Measurements from ENCODE around the gene SPATA16. TPM values are rescaled to one million over a fixed set of nuclear protein-coding genes. Genes with fewer than 3 reads are reported as not detected.

SPATA16 gene
- polyA plus RNA-seq, 1 donor from 2014 or later: not detected

GRCh38 chr3:172876297-172876696 lies 264.7 kb downstream of the SPATA16 start:
- TF ChIP-seq SMC3 (conservative IDR thresholded peaks at IDR 0.05; ENCODE audit: poor library complexity) (no peak), REST (IDR thresholded peaks at IDR 0.05; ENCODE audit: borderline replicate concordance) (no peak), EZH2 (IDR thresholded peaks at IDR 0.05; ENCODE audit: borderline replicate concordance, insufficient read depth, low read length, poor library complexity, severe bottlenecking) (no peak), CTCF (IDR thresholded peaks at IDR 0.05; ENCODE audit: poor library complexity, severe bottlenecking) (no peak), RAD21 (conservative IDR thresholded peaks at IDR 0.05) (no peak), EP300 (conservative IDR thresholded peaks at IDR 0.05; ENCODE audit: poor library complexity, severe bottlenecking) (no peak), MXI1 (conservative IDR thresholded peaks at IDR 0.05; ENCODE audit: poor library complexity, severe bottlenecking) (no peak), POLR2AphosphoS5 (IDR thresholded peaks at IDR 0.05) (no peak), TAF1 (IDR thresholded peaks at IDR 0.05; ENCODE audit: low read depth) (no peak)
- no peak overlapping the region for H2AFZ ChIP-seq (ENCODE audit: low read depth, low read length)
- H3K36me3 ChIP-seq (ENCODE audit: insufficient read depth, low read length): no peaks in the 10 kb centered on the region
- no peaks in the 10 kb centered on the region for H3K27me3 ChIP-seq (ENCODE audit: insufficient read depth, low read depth, low read length)
- no peak overlapping the region for H3K4me3 ChIP-seq (ENCODE audit: low read length)
- H3K9me3 ChIP-seq (ENCODE audit: low read length): no peaks in the 10 kb centered on the region
- no peaks in the 10 kb centered on the region for H4K20me1 ChIP-seq (ENCODE audit: insufficient read depth)
- H3K9me2 ChIP-seq (ENCODE audit: insufficient read depth, low read length): no peaks in the 10 kb centered on the region
- H3K27ac ChIP-seq (ENCODE audit: low read length): no peak overlapping the region
- no peaks in the 10 kb centered on the region for H3F3A ChIP-seq (ENCODE audit: insufficient read depth, low read length, poor library complexity, severe bottlenecking)
- no peak overlapping the region for H3K9ac ChIP-seq (ENCODE audit: low read length)
- no peak overlapping the region for H3K4me2 ChIP-seq (ENCODE audit: low read length)
- no peaks in the 10 kb centered on the region for H3K79me2 ChIP-seq (replicated peaks; ENCODE audit: insufficient read depth, low read length)

- no peaks in the 10 kb centered on the region for H3F3A ChIP-seq (ENCODE audit: insufficient read depth, low read length, poor library complexity, severe bottlenecking)
- no peak overlapping the region for H3K9ac ChIP-seq (ENCODE audit: low read length)
- H3K4me2 ChIP-seq (ENCODE audit: low read length): no peak overlapping the region
- no peak overlapping the region for H3K27ac ChIP-seq (ENCODE audit: low read length)
- H3K27me3 ChIP-seq (ENCODE audit: insufficient read depth, low read depth, low read length): no peaks in the 10 kb centered on the region
- no peak overlapping the region for H2AFZ ChIP-seq (ENCODE audit: low read depth, low read length)
- no peaks in the 10 kb centered on the region for H4K20me1 ChIP-seq (ENCODE audit: insufficient read depth)
- H3K9me2 ChIP-seq (ENCODE audit: insufficient read depth, low read length): no peaks in the 10 kb centered on the region
- no peaks in the 10 kb centered on the region for H3K79me2 ChIP-seq (replicated peaks; ENCODE audit: insufficient read depth, low read length)
- no peaks in the 10 kb centered on the region for H3K36me3 ChIP-seq (ENCODE audit: insufficient read depth, low read length)
- no peak overlapping the region for H3K4me3 ChIP-seq (ENCODE audit: low read length)
- H3K9me3 ChIP-seq (ENCODE audit: low read length): no peaks in the 10 kb centered on the region
- TF ChIP-seq EP300 (conservative IDR thresholded peaks at IDR 0.05; ENCODE audit: poor library complexity, severe bottlenecking) (no peak), MXI1 (conservative IDR thresholded peaks at IDR 0.05; ENCODE audit: poor library complexity, severe bottlenecking) (no peak), POLR2AphosphoS5 (IDR thresholded peaks at IDR 0.05) (no peak), CTCF (IDR thresholded peaks at IDR 0.05; ENCODE audit: poor library complexity, severe bottlenecking) (no peak), SMC3 (conservative IDR thresholded peaks at IDR 0.05; ENCODE audit: poor library complexity) (no peak), EZH2 (IDR thresholded peaks at IDR 0.05; ENCODE audit: borderline replicate concordance, insufficient read depth, low read length, poor library complexity, severe bottlenecking) (no peak), REST (IDR thresholded peaks at IDR 0.05; ENCODE audit: borderline replicate concordance) (no peak), RAD21 (conservative IDR thresholded peaks at IDR 0.05) (no peak), TAF1 (IDR thresholded peaks at IDR 0.05; ENCODE audit: low read depth) (no peak)
Observed at GRCh38 chr3:172875039-172875438, 266.0 kb downstream of the SPATA16 start.

All from neural cell (in vitro differentiated cells).